ENCODE measurements around the gene RYR2. TPM values are rescaled to one million over a fixed set of nuclear protein-coding genes. Genes with fewer than 3 reads are reported as not detected.

The RYR2 gene
- total RNA-seq, 1 donor, result not detected

DNA sequence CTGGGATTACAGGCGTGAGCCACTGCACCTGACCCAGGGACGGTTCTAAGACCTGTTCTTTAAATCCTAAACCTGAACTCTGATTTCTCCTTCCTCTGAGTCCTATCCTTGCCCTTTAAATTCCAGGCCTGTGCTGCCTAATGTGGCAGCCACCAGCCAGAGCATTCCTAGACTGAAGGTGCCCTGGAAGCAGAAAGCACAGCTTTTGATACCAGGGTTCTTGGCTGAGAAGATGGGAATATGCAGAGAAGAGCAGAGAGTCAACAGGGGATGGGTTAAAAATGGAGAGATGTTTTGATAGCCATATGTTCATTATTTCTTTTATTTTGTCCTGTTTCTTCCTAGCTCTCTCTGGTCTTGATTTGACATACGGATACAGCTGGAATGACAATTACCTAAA, 49.7 kb downstream of the RYR2 start:
- H3K4me3 ChIP-seq (ENCODE audit: low read depth, low read length), result no peak overlapping the region
- DNase-seq (ENCODE audit: low read depth), result no peak
- TF ChIP-seq, protein P1, sequence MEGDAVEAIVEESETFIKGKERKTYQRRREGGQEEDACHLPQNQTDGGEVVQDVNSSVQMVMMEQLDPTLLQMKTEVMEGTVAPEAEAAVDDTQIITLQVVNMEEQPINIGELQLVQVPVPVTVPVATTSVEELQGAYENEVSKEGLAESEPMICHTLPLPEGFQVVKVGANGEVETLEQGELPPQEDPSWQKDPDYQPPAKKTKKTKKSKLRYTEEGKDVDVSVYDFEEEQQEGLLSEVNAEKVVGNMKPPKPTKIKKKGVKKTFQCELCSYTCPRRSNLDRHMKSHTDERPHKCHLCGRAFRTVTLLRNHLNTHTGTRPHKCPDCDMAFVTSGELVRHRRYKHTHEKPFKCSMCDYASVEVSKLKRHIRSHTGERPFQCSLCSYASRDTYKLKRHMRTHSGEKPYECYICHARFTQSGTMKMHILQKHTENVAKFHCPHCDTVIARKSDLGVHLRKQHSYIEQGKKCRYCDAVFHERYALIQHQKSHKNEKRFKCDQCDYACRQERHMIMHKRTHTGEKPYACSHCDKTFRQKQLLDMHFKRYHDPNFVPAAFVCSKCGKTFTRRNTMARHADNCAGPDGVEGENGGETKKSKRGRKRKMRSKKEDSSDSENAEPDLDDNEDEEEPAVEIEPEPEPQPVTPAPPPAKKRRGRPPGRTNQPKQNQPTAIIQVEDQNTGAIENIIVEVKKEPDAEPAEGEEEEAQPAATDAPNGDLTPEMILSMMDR (IDR thresholded peaks at IDR 0.05; ENCODE audit: insufficient read depth, low read length), result no peak

DNA sequence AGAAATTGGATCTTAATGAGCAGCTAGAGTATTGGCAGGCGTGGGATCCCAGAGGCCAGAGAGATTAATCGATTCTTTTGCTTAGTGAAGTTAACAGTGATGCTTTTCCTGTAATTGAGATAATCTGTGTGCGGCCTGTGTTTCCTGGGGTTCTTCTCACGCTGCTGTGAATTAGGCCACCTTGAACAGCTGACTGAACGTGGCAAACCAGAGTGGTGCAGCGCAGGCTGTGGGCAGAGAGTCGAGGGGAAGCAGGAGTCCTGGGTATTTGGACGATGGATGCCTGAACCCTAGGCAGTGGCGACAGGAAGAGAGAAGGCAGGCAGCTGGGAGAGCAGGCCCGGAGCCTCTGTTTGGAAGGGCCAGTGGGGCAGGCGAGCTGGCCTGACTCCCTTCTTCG, 51.7 kb downstream of the RYR2 start:
- no peak overlapping the region for H3K4me3 ChIP-seq (ENCODE audit: low read depth, low read length)
- TF ChIP-seq, protein P1 (IDR thresholded peaks at IDR 0.05; ENCODE audit: insufficient read depth, low read length), result no peak
- no peak for DNase-seq (ENCODE audit: low read depth)

DNA sequence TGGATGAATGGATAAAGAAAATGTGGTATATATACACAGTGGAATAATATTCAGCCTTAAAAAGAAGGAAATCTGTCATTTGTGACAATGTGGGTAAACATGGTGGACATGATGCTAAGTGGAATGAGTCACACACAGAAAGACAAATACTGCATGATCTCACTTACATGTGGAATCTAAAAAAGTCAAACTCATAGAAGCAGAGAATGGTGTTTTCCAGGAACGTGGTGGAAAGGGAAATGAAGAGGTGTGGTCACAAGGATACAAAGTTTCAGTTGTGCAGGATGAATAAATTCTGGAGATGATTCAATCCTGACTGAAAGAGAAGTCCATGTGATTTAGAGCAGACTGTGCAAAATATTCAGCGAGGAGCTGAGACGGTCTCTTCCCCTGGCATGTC, 56.6 kb downstream of the RYR2 start:
- no peak overlapping the region for H3K4me3 ChIP-seq (ENCODE audit: low read depth, low read length)
- DNase-seq (ENCODE audit: low read depth), result no peak
- TF ChIP-seq, protein P1 (IDR thresholded peaks at IDR 0.05; ENCODE audit: insufficient read depth, low read length), result no peak

DNA sequence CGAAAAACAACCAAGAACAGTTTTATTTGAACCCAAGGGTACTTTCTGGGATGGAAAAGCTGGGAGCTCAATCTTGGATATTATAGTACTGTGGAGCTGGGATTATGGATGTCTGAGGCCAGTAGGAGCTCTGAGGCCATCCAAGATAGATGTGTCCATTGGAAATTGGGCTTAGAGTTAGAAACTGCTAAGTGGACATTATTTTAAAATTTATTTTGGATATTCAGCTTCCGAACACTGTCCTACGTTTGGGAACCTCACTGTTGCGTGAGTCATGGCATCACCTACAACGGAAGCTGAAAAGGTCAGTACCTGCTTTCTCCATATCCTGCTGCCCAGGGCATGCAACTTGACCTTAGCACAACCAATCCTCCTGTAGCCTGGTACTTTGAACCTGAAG, 61.0 kb downstream of the RYR2 start:
- TF ChIP-seq, protein P1 (IDR thresholded peaks at IDR 0.05; ENCODE audit: insufficient read depth, low read length), result no peak
- H3K4me3 ChIP-seq (ENCODE audit: low read depth, low read length), result no peak overlapping the region
- DNase-seq (ENCODE audit: low read depth), result no peak

DNA sequence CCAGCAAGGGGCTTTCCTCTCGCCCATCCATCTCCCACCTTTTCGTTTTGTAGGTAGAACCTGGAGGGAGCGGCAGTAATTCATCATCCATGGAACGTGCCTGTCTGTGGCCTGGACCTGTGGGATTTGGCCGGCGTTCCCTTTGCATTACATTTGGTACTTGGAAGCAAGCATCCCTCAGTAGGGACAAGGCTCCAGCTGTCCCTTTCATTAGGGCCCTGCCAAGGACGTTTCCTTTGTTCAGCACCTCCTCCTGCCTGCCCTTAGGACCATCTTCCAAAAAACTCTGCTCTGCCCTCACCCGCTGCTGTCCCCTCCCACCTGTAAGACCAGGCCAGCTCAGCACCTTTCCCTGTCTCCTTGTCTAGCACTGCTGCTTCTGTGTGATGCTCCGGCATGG, 62.1 kb downstream of the RYR2 start:
- TF ChIP-seq, protein P1 (IDR thresholded peaks at IDR 0.05; ENCODE audit: insufficient read depth, low read length), result no peak
- no peak for DNase-seq (ENCODE audit: low read depth)
- H3K4me3 ChIP-seq (ENCODE audit: low read depth, low read length), result no peak overlapping the region

DNA sequence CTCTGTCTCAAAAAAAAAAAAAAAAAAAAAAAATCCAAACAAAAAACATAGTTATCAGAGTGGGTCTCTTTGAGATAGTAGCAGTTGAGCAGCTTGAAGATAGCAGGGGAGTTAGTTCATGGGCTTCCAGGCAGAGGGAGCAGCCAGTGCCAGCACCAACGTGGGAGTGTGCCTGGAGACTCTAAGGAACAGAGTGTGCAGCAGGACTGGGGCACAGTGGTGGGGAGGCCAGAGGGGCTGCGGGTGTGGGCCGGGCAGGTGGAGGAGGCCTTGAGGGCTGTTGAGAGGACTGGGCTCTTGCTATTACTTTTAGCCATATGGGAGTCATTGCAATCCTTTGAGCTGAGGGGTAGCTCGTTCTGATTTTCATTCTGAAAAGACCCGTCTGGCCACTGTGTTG, 63.8 kb downstream of the RYR2 start:
- no peak for DNase-seq (ENCODE audit: low read depth)
- no peak overlapping the region for H3K4me3 ChIP-seq (ENCODE audit: low read depth, low read length)
- TF ChIP-seq, protein P1 (IDR thresholded peaks at IDR 0.05; ENCODE audit: insufficient read depth, low read length), result no peak

DNA sequence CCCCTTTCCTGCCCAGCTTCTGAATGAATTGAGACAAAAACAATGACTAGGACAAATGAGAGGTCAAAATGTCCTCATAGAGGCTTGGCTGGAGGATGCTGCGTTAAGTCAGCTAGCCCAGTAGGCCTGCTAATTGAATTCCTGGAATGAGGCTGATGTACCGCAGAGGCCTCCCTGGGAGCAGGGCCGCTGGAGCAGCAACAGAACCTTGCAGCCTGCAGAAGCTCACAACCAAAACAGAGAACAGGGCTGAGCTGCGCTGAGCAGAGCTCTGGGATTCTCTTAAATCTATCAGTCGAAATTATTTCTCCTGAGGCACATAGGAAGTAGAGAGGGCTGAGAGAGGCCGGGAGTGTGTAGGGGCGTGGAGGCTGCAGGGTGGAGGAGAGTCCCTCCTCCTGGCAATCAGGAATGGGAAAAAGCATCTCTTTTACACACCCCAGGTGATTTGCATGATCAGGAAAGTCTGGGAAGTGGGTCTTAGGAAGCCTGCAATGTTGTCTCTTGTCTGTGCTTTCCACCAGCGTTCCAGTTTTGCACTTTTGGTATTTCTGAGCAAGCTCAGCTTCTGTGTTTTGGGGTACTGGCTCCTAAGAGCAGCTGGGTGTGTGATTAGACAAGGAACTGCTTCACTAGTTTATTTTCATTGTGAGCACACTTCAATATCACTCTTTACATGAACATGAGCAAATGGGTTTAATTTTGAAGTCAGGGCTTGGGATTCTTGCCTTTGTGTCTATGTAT, 66.5 kb downstream of the RYR2 start:
- H3K4me3 ChIP-seq (ENCODE audit: low read depth, low read length), result no peak overlapping the region
- no peak for DNase-seq (ENCODE audit: low read depth)
- TF ChIP-seq, protein P1 (IDR thresholded peaks at IDR 0.05; ENCODE audit: insufficient read depth, low read length), result no peak

Measured in fibroblast of the aortic adventitia (primary cell).